GM21717 (cell line): ENCODE data around the gene COPE.
A peak's percentile ranks its signal among the peaks of the same experiment; 100 is the strongest.

Source experiments
- ATAC-seq: cut with Tn5 transposase; IDR thresholded peaks from one replicate; pipeline ENCODE4 v1.9.1; 2021; ENCODE audit warnings: mild to moderate bottlenecking, moderate library complexity; ENCODE audit not compliant: unreplicated experiment

Gene COPE

DNA sequence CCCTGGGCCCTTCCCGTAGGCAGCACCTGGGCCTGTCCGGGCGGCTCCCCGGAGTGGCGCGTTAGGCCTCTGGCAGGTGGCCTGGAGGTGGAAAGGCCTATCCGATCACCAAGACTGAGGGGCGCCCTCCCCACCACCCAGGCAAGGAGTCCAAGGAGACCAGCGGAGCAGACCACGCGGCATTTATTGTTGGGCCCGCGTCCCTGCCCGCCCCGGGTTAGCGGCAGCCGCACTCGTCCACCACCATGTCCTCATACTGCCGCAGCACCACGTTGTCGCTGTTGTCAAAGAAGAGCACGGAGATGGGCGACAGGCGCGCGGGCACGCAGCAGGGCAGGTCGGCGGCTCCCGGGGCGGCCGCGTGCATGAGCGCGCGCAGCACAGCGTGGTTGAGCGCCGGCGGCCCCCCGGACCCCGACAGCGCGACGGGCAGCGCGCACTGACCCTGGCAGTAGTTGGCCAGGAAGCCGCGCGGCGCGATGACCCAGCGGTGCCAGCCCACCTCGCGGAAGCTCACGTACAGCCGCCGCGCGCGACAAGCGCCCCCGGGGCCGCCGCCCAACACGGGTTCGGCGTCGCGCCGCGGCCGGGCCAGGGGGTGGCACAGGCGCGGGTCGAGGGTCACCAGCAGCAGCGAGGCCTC lies 50.7 kb downstream of the COPE start:
- no peak for ATAC-seq

DNA sequence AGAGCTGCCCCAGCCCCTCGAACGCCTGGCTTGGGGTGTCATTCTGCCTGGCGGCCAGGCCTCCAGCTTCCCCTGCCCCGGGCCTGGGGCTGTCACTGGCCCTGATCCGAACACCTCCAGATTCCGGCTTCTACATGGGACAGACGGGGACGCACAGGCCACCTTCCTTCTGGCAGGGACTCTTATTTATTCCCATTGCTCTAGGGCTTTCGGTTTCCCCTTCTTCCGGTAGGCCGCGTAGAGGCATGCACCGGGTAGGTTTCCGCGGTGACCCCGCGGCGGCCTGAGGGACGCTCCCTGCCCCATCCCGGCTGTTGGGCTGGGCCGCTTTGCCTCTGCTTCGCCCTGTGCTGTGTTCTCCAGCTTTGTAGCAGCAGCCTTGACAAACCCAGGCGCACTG lies 51.4 kb downstream of the COPE start:
- no peak for ATAC-seq

DNA sequence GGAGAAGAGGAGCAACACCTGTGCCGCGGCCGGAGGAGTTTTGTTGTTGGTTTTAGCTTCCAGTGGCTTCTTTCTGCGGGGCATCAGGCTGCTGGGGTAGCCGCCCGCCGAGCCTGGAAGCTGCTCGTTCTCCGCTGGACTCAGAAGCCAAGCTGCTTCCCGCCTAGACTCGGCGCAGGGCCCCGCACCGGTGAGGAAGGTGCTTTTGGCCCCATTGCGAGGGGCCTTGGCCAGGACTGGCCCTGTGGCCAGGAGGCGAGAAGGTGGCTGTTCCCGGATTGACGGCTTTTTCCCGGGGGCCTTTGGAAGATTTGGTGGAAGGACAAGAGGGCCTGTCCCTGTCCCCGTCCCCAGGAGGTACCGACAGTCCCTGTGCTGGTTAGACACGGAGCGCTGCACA lies 52.0 kb downstream of the COPE start:
- no peak for ATAC-seq

DNA sequence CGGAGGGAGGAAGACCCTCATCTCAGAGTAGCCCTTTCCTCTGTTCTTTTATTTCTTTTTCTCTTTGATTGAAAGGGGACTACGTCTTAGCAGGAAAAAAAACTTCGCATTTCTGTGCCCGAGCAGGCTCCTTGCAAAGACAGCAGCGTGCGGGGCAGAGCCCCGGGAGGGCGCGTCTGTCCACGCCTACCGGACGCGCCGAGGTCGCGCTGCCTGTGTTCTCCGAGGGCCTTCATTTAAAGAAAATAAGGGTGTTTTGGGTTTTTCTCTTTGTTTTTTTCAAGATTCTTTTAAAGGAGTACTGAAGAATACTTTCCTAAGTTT lies 52.4 kb downstream of the COPE start:
- ATAC-seq, result no peak

DNA sequence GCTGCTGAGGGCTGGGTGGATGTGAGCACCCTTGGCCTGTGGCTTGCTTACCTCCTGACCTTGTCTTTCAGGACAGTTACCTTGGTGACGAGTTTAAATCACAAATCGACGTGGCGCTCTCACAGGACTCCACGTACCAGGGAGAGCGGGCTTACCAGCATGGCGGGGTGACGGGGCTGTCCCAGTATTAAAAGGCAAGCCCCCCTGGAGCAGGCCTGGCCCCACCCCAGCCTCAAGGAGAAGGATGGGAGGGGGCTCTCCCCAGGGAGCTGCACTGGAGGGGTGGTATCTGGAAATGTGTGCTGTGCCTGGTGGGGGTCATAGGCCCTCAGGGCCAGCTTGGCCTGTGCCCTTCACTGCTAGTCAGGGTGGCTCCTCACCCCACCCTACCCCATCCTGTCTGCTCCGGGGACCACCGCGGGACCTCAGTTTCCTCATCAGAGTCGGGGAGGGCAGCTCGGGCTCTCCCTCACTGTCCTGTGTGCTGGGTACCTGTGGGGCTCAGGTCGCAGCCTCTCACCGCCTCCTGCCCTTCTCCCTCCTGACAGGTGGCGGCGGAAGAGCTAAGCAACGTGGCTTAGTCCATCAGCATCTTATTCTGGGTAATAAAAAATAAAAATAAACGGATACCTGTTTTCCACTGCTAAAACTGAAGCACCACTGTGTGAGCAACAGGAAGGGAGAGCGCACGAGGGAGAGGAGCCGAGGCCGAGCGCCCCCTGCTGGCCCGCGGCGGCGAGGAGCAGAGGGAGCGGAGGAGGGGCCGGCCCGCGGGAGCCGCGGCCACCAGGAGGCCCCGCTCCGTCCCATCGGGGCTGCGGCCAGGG lies 53.0 kb downstream of the COPE start:
- peak; percentile 55 for ATAC-seq

DNA sequence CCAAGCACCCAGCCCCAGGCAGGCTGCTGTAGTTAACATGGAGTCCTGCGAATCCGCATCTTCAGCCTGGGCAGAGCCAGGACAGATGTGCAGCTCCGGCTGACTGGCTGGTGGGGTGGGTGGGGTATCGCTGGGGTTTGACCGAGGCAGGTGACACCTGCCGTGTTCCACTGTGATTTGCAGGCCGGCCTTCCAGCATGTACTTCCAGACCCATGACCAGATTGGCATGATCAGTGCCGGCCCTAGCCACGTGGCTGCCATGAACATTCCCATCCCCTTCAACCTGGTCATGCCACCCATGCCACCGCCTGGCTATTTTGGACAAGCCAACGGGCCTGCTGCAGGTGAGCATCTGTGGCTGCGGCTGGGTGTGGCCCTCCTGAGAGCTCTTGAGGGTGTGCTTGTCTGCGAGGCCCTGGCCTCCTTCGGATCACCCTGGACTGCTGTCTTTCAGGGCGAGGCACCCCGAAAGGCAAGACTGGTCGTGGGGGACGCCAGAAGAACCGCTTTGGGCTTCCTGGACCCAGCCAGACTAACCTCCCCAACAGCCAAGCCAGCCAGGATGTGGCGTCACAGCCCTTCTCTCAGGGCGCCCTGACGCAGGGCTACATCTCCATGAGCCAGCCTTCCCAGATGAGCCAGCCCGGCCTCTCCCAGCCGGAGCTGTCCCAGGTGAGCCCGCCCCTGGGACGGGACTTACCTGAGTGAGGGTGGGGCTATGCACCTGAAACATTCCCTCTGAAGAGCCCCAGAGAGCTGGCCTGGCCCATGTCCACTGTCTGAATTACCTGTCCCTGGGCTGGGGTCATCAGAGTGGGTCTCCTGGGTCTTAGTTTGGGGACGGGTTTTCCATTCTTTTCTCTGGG lies 53.8 kb downstream of the COPE start:
- no peak for ATAC-seq

DNA sequence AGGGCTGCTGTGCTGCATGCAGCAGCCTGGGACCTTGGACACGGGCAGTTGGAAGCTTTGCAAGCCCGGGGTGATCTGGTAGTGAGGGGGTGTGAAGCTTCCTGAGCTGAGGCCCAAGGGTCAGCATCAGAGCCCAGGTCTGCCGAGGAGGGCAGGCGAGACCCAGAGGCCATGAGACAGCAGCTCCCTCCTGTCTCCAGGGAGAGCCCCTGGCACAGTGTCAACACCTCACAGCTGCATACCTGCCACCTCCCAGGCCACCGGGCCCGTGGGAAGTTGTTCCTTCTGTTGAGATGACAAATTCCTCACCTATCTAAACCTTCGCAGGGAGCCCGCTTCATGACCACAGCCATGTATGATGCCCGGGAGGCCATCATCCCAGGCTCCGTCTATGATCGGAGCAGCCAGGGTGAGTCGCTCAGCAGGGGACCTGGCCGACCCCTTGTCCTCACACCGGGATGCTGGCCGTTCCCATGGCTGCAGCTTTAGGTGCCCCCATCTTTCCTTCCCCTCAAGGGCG lies 55.3 kb downstream of the COPE start:
- no peak for ATAC-seq

DNA sequence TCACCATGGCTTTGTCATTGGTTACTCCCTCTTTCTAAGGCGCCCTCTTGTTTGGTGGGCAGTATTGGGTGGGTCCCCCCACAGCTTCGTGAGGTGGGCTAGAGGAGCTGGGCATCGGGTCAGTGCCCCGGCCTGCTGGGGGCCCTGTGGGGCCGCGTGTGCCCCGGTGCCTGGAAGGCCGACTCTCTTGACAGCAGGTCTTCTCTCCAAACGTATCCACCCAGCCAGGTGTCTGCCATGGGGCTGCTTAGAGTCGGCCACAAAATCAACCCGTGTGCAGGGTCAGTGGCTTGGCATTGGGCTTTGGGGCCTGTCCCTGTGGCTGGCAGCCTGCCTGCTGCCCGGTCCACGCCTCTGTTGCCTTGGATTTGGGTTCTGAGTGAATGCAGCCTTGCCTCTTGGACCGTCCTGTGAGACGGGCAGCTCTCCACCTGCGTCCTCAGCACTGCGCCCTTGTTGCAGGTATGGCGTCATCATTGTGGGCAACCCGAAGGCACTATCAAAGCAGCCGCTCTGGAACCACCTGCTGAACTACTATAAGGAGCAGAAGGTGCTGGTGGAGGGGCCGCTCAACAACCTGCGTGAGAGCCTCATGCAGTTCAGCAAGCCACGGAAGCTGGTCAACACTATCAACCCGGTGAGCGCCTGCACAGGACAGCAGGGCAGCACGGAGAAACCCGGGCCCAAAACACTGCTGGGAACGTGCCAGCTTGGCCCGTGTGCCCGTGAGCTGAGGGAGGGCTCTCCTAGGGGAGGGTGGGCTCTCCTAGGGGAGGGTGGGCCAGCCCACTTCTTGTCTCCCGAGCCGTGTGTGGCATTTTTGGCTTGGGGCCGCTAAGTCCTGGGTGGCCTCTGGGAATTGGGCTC lies 56.0 kb downstream of the COPE start:
- no peak for ATAC-seq

DNA sequence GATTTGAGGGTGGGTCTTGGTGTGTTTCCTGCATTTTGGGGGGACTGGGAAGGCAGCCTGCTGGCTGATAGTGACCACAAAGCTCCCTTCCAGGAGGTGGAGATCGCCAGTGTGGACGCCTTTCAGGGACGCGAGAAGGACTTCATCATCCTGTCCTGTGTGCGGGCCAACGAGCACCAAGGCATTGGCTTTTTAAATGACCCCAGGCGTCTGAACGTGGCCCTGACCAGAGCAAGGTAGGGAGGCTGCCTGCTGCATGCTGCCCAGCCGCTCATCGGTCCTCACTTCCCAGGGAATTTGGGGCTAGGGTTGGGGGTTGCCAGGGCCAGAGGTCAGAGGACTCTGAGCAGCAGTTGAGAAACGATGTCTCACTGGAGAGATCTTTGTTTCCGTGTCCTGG lies 57.3 kb downstream of the COPE start:
- no peak for ATAC-seq

DNA sequence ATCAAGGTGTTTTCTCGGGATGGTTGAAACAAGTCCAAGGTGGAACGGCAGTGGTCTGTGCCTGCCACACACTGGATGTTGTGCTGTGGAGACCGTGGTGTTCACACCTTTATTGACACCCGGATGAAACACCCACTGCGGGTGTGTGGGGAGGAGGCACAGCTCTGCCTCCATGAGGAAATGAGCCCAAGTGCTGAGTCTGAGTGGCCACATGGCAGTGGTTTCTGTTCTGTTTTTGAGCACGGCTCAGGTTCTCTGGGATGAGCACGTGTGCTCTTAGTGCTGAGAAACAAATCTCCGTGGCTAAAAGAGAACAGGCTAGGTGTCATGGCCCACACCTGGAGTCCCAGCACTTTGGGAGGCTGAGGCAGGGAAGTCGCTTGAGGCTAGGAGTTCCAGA lies 58.0 kb downstream of the COPE start:
- no peak for ATAC-seq

DNA sequence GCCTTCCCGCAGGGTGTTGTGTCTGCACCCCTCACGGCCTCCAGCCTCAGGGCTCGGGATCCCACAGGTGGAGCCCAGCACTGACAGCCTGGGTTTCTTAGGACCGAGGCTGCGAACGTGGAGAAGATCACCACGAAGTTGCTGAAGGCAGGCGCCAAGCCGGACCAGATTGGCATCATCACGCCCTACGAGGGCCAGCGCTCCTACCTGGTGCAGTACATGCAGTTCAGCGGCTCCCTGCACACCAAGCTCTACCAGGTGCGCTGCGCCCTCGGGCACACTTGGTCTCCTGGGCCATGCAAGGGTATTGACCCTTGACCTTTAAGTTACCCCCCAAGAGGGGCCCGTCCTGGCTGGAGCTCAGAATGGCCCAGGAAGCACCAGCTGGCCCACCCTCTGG lies 58.5 kb downstream of the COPE start:
- no peak for ATAC-seq

DNA sequence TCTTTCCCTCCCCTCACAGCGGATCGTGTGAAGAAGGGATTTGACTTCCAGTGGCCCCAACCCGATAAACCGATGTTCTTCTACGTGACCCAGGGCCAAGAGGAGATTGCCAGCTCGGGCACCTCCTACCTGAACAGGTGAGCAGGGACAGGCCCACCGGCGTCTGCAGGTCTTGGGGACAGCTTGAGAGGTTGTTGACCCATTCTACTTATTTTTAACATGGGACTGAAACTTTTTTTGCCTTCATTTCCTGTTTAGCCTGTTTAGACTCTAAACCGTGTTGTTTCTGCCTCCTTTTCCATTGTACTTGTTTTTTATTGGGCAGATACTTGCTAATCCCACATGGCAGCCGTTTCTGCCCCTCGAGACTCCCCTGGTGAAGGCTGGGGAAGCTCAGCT lies 58.9 kb downstream of the COPE start:
- ATAC-seq, result no peak

DNA sequence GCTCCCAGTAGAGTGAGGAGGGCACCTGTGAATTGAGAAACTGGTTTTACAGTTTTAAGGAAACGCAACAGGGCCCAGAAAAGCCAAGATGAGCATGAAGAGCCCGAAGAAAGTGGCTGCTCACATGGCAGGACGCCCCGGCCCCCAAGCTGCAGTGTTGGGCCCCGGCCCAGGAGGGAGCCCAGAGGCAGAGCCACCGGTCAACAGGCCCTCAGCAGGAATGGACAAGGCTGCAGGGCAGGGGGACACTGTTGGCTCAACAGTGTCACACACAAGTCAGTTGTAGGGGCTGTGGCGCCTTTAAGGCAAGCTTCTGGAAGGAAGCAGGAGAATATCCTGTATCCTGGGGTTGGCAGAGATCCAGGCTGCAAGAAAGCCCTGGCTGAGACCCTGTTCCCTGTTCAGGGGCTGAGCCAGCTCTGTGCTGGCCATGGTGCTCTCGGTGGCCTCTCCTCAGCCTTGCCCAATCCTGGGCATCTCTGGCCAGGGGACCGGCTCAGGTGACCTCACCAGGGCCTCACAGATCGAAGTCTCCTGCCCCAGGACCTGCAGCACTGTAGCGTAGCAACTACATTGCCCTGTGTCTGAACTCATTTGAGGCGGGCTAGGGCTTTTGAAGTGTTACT lies 59.4 kb downstream of the COPE start:
- ATAC-seq, result no peak

DNA sequence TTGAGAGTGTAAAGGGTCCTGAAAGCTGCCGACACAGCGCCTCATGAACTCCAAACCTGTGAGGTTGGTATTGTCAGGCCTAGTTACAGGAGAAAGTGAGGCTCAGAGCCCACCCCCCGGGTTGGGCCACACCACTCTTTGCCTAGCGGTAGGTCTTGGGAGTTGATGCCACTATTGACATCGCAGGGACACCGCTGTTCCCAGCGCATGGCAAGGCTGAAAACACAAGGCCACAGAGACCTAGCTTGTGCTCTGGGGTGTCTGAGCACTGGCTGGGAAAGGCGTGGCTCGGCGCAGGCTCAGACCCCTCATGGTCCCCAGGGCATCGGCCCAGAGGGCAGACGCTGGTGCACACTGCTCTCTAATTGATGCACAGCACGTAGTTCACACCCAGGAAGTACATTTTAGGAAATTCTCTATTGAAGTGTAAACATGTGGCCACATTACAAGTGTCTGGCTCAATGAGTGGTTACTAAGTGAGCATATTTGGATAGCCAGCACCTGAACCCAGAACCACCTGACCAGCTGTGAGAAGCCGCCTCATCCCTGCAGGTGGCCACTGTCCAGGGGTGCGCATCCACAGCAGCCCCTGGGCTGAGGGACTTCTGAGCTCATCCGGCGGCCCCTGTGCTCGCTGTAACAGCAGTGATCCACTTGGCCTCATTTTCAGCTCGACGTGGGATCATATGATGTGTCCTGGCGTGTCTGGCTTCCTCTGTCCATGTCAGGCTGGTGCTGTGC lies 60.1 kb downstream of the COPE start:
- ATAC-seq, result no peak

DNA sequence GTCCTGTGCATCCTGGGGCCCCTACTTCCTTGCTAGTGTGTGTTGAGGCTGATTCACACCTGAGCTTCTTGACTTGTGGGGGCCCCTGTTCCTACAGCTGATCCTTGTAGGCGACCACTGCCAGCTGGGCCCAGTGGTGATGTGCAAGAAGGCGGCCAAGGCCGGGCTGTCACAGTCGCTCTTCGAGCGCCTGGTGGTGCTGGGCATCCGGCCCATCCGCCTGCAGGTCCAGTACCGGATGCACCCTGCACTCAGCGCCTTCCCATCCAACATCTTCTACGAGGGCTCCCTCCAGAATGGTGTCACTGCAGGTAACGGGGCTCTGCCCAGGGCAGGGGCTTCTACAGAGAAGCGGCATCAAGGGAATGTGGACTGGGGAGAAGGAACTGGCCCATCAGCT lies 62.0 kb downstream of the COPE start:
- no peak for ATAC-seq

DNA sequence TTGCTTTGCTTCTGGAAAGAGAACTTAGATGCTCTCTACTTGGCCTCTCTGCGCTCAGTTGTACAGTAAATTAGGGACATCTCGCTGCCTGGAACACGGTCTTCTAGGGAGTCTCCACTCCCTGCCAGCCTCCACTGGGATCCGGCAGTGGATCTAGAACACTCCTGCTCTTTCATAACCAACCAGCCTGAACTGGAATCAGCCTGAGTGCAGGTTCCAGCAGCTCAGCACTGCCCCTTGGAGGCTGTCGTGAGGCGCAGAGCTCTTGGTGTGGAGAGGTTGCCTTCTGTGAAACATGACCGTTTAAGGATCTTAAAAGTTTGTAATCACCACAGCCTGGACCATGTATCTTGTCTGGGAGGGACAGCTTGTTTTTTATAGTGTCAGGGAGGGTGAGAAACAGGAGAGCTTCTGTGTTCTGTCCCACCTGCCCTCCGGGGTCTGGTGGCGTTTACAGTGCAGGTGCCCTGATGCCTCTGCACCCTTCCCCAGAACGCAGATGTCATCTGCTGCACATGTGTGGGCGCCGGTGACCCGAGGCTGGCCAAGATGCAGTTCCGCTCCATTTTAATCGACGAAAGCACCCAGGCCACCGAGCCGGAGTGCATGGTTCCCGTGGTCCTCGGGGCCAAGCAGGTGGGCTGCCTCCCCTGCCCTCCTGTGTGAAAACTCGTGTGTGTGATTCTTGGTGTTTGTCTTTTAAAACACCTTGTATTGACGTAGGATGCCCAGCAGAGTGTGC lies 62.6 kb downstream of the COPE start:
- ATAC-seq, result no peak

DNA sequence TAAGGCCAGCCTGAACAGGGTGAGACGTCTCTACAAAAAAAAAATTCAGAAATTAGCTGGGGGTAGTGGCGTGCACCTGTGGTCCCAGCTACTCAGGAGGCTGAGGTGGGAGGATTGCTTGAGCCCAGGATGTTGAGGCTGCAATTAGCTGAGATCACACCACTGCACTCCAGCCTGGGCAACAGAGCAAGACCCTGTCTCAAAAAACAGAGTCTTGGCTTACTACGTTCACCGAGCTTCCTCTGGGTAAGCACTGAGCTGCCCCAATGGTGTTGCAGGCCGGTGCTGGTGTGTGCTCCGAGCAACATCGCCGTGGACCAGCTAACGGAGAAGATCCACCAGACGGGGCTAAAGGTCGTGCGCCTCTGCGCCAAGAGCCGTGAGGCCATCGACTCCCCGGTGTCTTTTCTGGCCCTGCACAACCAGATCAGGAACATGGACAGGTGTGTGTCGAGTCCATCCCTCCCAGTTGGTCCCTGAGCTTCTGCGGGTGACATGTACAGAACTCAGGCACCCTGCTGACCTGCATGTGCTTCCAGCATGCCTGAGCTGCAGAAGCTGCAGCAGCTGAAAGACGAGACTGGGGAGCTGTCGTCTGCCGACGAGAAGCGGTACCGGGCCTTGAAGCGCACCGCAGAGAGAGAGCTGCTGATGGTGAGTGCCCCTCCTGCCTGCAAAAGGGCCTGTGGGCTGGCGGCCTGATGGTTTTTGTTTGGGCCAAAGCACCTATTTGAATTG lies 63.4 kb downstream of the COPE start:
- no peak for ATAC-seq

DNA sequence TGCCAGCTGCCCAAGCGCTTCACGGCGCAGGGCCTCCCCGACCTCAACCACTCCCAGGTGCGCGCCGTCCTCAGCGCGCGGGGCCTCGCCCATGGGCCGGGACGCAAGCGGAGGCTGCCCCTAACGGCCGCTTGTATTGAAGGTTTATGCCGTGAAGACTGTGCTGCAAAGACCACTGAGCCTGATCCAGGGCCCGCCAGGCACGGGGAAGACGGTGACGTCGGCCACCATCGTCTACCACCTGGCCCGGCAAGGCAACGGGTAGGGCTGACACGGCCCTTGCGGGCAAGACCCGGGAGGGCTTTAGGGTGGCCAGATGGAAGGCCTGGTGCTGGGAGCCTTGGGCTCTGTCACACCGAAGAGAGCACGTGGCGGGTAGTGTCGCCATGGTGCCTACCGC lies 64.2 kb downstream of the COPE start:
- ATAC-seq, result no peak
